Stimulated activated CD4-positive, alpha-beta T cell treated with anti-CD3 and anti-CD28 coated beads, Interleukin-1b, Interleukin-23, amount 100 ng/mL, for 24 hours (primary cell): Measurements from ENCODE around the gene TRAPPC3L.
"Not testable (repeated sequence)": the region's sequence is repeated elsewhere in the genome, so short reads cannot be mapped to it uniquely, and the experiment has no call there.

Experiments used
- DNase-seq, 4 experiments: peaks; one replicate each; pipeline ENCODE4 v3.0.0-alpha.2; 2020; ENCODE audit warnings: low read depth in 4 of 4, low spot score in 1 of 4

TRAPPC3L gene

DNA sequence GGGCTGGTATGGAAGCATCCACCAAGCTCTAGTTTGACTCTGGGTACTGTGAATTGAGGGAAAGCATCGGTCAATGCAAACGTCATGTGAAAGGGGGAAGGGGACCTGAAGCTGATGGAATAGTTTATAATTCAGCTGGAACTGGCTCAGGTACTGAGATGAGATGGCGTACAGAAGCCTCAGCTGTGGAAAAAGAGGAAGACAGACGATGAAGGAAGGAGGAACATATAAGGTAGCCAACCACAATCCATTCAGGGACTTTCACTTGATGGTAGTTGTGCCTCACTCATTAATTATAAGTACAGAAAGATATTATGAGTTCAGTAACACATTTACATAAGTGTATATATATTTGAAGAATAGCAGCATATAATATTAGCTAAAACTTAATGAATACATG lies 31.4 kb downstream of the TRAPPC3L start:
- no peak for DNase-seq

DNA sequence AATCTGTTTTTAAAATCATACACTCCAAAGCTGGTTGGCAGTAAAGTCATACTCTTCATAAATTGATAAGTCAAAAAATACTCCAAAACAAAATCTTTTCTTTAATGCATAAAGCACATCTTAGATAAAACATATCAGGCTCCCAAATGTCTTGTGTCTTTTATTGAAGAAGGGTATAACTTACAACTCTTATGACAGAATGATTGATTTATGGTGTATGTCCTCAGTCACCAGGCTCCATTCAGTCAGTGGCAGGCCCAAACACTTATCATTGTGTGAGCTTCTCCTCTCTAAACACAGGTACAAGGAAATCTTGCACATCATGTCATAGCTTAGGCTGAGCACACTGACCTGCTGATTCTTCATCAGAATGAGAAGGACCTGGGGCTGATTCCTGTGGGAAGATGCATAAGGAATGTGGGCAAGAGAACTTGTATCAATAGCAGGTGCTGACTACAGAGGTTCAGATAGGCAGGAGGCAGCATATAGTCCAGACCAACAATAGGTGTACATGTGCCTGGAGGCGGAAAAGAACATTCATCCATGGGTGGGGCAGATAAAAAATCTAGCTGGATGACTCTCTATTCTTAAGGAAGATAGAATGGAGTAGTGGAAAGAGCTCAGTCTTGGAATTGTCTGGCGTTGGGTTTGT lies 32.1 kb downstream of the TRAPPC3L start:
- DNase-seq: no peak

DNA sequence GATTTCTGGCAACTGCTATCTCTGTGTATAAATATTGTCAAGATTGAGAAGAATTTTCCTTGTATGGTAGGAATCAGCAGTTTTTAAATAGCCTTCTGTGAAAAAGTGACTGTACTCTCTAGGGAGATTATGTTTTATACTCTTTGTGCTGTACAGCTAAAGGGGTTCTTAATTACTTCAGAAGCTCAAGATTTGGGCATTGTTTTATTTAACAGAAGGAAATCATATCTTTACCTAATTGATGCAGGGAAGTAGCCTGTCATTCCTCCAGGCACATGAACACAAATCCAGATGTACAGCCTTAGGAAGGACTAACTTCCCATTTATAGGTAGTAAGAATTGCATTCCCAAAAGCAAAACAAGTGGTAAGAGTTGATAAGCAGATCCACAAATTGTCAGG lies 32.8 kb downstream of the TRAPPC3L start:
- no peak for DNase-seq

DNA sequence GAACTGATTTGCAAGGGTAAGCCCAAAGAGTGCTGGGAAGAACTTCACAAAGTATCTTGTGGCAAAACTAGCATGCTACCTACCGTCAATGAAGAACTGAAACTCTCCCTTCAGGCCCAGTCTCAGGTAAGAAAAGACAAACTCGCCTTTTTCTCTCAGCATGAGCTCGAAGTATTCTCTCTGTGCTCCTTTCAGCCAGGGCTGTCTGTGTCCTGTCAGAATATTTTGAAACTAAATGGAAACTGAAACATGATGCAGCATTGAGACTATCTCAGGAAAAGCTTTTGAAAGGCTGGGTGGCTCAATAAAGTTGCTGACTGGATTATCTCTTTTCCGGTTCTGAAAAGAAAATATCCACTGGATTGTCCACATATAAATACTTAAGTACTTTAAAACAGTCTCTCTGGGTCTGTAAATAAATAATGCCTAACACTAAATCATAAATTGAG lies 33.3 kb downstream of the TRAPPC3L start:
- DNase-seq: no peak

DNA sequence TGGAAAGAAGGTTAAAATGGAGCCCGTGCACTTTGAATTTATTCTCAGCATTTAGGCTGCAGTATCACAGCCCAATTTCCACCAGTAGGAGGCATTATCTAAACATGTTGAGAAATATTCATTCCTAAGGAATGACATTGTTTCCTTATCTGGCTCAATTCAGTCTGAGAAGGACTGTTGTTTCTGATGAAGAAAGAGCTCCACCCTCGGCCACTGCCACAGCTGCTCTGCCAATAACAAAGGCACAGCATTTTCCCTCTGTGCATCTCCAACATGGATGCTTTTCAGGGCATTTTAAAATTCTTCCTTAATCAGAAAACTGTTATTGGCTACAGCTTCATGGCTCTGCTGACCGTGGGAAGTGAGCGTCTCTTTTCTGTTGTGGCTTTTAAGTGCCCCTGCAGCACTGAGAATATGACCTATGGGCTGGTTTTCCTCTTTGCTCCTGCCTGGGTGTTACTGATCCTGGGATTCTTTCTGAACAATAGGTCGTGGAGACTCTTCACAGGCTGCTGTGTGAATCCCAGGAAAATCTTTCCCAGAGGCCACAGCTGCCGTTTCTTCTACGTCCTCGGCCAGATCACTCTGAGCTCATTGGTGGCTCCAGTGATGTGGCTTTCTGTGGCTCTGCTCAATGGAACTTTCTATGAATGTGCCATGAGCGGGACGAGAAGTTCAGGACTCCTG lies 33.9 kb downstream of the TRAPPC3L start, which contains the start of gene CALHM5:
Gene CALHM5 (plus strand): TSS at position 216 of the 687 bp plus-strand sequence. CDS start 58 bp downstream, at position 274.
- no peak for DNase-seq

DNA sequence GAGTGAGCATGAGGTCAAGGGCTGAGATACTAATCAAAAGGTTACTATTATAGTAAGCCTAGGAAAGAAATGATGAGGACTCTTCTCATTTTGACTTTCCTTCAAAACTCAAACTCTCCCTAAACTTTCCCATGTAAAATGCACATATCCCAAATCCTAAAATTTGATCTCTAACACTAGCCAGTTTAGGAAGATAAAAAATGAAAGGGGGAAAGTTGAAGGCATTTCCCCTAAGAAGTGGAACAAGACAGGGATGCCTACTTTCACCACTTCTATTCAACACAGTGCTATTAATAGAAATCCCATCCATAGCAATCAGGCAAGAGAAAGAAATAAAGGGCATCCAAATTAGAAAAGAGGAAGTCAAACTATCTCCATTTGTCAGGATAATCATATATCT lies 37.0 kb downstream of the TRAPPC3L start:
- no peak for DNase-seq

DNA sequence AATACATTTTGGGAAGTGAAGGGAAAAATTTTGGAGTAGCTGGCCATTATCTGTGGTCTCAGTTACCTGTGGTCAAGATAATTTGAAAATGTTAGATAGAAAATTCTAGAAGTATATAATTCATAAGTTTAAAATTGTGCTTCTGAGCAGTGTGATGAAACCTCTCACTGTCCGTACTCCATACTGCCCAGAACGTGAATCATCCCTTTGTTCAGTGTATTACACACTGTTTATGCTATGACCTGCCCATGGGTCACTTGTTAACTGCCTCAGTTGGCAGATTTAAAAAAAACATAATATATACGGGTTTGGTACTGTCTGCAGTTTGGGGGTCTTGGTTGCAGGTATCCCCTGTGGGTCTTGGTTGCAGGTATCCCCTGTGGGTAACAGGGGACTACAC lies 38.2 kb downstream of the TRAPPC3L start:
- DNase-seq: no peak

DNA sequence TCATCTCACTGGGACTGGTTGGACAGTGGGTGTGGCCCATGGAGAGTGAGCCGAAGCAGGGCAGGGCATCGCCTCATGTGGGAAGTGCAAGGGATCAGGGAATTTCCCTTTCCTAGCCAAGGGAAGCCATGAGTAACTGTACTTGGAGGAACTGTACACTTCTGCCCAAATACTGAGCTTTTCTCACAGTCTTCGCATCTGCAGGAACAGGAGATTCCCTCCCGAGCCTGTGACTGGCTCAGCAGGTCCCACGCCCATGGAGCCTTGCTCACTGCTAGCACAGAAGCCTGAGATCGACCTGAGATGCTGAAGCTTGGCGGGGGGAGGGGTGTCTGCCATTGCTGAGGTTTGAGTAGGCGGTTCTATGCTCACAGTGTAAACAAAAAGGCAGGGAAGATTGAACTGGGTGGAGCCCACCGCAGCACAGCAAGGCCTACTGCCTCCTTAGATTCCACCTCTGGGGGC lies 44.5 kb downstream of the TRAPPC3L start:
- DNase-seq: no peak

DNA sequence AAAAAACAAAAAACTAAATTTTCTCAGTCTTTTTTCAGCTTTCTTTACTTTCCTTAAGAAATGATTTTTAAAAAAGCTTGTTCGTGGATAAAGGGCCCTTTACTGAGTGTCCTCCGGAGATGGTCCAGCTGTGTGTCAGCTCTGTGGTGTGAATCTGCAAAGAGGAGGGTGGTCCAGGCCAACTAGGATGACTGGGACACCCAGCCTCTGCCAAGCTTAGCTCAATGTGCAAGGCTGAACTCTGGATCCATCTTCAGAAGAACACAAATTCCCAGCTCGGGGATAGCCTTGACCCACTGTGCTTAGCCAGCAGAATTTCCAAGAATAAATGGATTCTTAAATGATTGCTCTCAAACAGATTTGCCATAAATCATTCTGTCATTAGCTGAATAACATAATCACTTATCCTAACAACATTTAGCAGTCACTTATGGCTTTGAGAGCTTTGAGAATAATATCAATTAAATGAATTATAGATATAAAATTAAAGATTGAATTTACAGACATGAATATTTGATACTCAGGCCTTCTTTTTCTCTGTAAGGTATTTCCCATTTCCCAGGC lies 48.3 kb downstream of the TRAPPC3L start:
- no peak for DNase-seq

DNA sequence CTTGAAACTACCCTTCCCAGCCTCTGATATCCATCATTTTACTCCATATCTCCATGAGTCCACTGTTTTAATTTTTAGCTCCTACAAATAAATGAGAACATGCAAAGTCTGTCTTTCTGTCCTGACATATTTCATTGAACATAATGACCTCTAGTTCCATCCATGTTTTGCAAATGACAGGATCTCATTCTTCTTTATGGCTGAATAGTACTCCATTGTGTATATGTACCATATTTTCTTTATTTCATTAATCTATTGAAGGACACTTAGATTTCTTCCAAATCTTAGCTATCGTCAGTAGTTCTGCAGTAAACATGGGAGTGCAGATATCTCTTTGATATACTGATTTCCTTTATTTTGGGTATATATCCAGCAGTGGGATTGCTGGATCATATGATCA lies 50.3 kb downstream of the TRAPPC3L start:
- DNase-seq: not testable (repeated sequence)

DNA sequence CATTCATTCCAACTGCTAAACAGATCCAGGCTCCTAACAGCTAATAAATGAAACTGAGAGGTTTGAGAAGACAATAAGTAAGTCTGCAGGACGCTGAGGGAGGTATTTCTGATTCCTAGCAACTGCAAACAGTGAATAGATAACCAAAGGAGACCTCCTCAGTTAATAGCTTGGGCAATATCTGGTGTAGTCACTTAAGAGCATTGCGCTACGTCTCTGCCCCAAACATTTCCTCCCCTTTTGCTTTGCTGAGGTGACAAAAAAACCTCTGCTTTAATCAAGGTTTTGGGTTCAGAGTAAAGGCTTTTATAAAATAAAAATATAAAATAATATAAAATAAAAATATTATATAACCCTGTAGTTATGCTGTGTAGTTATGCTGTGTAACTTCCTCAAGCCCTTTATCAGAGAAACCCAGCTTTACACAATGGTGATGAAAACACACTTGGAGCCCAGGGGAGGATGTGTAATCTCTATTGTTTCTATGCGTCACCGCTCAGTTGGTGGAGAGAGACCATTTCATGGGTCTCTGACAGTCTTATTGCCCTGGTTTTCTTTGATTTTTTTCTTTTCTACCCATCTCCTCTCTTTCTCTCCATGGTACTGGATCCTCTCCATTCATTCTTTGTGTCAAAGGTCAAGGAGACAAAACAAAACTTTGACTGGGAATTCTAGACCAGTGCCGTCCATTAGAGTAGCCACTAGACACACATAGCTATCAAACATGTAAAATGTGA lies 53.0 kb downstream of the TRAPPC3L start:
- no peak for DNase-seq

DNA sequence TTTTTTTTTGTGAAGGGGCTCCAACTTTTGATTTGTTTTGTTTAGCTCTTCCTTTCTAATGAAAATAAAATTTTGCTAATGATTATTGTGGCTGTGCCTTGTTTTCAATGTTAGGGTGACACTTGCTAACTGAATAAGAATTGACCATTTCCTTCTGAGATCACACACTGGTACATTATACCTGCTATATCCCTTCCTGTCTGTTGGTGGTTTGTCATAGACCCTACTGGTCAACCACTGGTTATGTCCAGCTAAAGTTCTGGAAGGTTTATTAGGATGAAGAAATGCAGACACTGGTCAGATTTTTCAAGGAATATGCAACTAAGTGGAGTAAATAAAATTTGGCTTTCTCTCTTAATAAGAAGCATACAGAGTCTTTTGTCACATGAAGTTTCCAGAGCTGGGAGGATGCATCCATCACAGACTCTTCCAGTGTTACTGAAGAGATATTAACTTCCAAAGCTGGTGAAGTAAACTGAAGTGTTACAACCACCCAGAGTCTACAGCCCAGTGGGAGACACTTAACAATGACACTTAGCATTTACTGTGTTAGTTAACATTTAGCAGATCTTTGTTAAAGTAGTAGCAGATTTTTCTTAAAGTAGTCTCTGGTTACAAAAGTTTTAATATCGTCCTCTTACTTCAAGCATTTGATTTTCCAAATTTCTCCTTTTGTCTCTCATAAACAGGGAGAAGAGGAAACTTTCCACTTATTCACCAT lies 53.7 kb downstream of the TRAPPC3L start:
- DNase-seq: no peak

DNA sequence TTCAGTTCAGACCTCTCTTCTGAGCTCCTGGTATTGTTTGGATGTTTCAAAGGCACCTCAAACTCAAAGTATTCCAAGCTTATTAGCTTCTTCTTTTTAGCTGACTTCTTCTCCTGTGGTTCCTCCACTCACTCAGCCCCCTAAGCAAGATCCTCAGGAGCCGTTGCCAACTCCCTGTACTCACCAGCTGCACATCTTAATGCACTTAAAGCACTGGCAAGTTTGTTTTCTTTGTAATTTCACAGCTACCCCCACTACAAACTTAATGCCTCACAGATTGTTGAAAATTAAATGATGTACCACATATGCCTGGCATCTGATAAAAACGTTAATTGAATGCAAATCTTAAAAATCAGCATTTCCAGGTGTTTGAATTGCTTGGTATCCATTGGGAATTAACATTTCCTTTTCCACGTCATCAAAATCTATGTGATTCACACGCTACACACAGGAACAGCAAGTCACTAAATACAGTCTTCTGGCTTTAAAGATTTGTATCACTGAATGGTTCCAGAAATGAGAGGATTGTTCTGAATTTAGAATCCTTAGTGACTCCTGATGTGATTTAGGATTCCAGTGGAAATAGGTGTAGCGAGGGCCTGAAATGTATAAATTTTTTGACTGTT lies 59.8 kb downstream of the TRAPPC3L start:
- DNase-seq: no peak

DNA sequence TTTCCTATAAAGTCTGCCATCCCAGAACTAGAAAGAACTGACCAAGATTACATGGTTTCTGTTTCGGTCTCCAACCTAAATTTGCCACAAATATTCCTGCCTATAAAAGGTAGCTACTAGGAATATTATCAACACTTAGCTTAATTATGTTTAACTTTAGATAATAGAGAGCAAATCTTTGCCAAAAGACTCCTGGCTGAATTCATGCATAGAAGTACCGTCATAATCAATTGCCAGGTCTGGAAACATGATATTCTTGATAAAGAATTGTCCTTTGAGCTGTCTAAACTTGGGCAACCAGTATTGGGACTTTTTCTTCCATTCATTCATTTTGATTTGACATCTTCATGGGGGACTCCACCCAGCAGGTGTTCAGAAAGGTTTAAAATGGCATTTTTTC lies 61.9 kb downstream of the TRAPPC3L start:
- no peak for DNase-seq

DNA sequence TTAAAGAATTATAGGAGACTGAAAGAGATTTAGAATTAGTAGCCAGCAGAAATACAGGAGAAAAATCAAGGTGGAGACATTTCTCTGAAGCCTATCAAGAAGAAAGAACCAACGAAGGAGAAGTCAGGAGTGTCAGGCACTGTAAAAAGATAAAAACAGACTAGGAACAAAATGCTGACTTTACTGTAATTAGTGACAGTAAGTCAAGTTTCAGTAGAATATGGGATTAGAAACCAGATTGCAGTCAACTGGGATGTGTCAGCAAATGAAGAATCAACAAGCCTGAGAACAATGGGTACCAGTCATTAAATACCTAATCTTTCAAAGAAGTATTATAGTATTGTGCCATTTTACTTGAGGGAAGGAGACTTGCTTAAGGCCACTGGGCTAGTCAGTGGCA lies 62.7 kb downstream of the TRAPPC3L start:
- no peak for DNase-seq

DNA sequence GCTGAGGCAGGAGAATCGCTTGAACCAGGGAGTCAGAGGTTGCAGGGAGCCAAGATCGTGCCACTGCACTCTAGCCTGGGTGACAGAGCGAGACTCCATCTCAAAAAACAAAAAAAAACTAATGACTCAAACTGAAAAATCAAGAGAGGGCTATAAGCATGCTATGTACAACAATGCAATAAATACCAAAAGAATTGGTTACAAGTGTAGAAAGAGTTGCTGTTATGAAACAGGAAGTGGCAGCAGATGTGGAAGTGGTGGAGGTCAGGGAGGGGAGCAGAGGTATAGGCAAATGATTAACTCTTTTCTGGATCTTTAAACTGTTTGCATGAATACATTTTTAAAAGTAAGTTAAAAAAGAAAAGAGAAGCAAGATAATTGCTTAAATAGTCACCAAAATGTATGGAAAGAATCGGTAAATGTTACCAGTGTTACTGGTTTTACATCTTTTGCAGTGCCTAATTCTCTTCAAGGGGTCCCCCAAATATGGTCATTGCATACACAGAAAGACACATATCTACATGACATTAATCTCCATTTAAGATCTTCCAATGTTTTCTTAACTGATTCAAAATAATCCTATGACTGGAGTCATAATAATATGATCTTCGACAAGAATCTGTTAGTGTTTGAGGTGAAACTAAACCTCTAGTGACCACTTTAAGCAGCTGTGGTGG lies 69.3 kb downstream of the TRAPPC3L start:
- no peak for DNase-seq

DNA sequence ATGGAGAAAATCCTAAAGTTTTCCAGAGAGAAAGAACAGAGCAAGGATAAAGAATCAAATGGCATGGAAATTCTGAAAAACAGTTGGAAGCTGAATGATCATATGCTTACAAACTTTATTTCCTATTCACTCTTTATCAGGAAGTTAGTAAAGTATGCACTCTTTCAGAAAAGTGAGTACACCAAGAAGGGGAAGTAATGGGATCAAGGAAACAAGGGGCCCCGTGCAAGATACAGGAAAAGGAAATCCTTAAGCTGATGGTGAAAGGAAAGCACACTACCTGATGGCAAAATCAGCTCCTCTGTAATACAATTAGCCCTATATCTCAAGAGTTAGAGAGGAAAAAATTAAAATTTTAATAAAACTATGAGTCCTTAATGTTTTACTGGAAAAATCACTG lies 70.3 kb downstream of the TRAPPC3L start:
- no peak for DNase-seq

DNA sequence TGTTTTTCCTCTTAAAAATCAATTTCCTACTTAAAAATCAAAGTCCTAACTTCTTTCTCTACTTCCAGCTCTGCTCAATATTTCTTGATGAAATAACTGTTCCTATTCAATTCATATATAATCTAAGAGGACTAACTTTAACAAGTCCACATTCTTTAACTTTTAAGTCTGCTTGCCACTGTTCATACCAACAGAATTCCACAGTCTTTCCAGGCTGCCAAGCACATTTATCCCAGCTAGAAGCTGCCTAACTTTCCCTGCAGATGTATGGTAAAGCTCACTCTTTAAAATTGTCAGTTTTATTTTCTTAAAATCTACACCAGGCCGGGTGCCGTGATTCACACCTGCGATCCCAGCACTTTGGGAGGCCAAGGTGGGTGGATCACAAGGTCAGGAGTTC lies 72.8 kb downstream of the TRAPPC3L start:
- no peak for DNase-seq

DNA sequence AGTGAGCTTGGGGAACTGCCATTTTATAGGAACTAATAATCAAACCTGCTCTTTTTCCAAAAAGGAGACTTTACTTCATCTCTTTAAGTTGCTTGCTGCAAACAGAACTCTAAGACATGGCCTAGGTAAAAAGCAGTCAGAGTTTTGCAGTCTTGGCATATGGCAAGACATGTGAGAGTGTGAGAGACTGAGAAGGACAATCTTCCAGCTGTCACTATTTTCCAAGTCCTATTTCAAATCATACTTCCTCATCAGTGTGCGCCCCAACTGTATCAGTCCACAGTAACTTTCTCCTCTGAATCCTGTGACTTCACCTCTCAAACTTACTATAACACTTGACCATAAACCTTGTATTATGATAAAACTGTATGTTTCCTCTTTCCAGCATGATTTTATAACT lies 74.0 kb downstream of the TRAPPC3L start:
- no peak for DNase-seq

DNA sequence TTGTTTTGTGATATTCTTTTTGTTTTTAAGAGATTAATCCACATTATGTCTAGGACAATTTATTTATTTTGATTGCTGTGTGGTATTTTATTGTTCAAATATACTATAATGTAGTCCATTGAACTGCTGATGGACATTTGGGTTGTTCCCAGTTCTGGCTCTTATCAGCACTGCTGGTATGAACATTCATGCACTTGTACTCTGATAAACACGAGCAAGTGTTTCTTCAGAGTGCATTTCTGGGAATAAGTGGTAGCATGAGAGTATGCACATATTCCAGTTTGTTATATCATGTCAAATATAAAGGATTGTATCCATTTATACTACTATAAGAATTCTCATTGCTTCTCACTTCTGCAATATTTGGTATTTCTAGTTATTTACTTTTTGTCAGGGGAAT lies 77.2 kb downstream of the TRAPPC3L start:
- no peak for DNase-seq
